Measurements from ENCODE around the gene ARL6IP4.

- TF ChIP-seq, protein P1, sequence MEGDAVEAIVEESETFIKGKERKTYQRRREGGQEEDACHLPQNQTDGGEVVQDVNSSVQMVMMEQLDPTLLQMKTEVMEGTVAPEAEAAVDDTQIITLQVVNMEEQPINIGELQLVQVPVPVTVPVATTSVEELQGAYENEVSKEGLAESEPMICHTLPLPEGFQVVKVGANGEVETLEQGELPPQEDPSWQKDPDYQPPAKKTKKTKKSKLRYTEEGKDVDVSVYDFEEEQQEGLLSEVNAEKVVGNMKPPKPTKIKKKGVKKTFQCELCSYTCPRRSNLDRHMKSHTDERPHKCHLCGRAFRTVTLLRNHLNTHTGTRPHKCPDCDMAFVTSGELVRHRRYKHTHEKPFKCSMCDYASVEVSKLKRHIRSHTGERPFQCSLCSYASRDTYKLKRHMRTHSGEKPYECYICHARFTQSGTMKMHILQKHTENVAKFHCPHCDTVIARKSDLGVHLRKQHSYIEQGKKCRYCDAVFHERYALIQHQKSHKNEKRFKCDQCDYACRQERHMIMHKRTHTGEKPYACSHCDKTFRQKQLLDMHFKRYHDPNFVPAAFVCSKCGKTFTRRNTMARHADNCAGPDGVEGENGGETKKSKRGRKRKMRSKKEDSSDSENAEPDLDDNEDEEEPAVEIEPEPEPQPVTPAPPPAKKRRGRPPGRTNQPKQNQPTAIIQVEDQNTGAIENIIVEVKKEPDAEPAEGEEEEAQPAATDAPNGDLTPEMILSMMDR (IDR thresholded peaks at IDR 0.05), result no peak
- no peak for TF ChIP-seq EZH2 (IDR thresholded peaks at IDR 0.05)
These were observed 14.5 kb downstream of the ARL6IP4 start for GRCh38 chr12:122994781-122995502.

All from neural progenitor cell (in vitro differentiated cells).